Amygdala (tissue), 56 donors: ENCODE results near the gene MAP3K5.
A peak's percentile ranks its signal among the peaks of the same experiment; 100 is the strongest.
"Not testable (repeated sequence)": the region's sequence is repeated elsewhere in the genome, so short reads cannot be mapped to it uniquely, and the experiment has no call there.

ENCODE experiments used
- DNase-seq, 56 donors: peaks; one replicate each; lab custom pipeline; 2025; lab: John Stamatoyannopoulos, UW

Gene MAP3K5

GRCh38 chr6:136728033-136728939, 64.0 kb downstream of the MAP3K5 start:
- no peak for DNase-seq

DNA sequence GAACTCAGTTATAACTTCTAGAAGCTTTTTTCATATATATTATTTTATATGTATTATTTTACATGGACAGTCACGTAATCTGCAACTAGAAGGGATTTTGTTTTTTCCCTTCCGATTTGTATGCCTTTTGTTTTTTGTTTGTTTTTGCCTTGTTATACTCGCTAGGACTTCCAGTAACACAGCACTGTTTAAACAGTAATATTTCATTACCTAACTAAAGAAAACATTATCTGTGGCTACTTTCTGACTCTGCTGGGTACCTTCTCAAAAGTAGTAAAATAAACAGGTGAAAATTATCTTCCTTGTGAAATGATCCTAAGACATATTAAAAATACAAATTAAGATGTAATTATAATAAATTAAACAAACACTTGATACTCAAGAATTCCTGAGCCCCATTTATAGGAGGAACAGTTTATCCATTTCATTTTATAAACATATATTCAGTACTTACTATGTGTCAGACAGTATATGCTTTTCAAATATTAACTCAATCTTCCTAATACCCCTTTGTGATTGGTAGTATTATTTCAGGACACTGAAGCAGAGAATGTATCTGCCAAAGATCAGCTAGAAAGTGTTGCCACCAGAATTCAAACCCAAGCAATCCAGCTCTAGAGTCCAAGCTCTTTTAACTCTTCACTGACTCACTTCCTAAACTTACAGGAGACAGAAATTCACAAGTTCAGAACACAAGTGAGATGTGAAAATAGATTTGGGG, 65.3 kb downstream of the MAP3K5 start:
- no peak for DNase-seq

- DNase-seq, result no peak
Observed at GRCh38 chr6:136725124-136725523, 67.2 kb downstream of the MAP3K5 start.

GRCh38 chr6:136723780-136724179, 68.5 kb downstream of the MAP3K5 start:
- peak in 9 of 56 donors; percentile 1 to 57 (median 20) for DNase-seq

- no peak for DNase-seq
Observed at GRCh38 chr6:136721467-136721866, 70.8 kb downstream of the MAP3K5 start.

DNA sequence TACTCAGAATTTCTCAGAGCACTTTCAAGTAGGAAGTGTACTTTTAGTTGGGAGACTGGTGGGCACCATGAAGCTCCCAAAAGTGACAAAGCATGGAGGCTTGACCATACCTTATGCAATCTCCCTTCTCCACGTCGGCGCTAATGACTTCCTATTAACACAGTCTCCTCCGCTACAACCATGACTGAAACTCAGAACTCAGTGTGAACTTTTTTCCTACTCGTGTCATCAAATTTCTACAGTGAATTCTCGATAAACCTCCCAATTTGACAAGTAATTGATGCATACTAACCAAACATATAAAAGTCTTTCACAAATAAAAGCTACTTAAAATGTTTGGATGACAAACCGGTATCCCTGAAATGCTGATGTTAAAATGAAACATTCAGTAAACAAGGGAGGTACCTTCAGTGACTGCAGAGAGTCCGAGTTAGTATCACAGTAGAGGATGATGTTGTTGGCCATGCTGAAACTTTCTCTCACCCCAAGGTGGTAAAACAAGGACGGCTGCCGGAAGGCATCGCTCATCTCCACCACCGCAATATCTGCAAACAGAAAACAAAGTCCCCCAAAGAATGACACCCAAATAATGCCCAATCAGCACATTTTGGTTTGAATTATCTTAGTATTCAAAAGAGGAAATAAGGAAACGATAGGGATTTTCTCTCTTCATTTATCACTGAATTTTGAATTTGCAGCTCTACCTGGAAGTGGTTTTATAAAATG, 72.1 kb downstream of the MAP3K5 start:
- no peak for DNase-seq

GRCh38 chr6:136719280-136720044, 72.8 kb downstream of the MAP3K5 start:
- peak in 7 of 56 donors; percentile 10 to 43 (median 24) for DNase-seq

GRCh38 chr6:136718476-136718875, 73.8 kb downstream of the MAP3K5 start:
- no peak for DNase-seq

DNA sequence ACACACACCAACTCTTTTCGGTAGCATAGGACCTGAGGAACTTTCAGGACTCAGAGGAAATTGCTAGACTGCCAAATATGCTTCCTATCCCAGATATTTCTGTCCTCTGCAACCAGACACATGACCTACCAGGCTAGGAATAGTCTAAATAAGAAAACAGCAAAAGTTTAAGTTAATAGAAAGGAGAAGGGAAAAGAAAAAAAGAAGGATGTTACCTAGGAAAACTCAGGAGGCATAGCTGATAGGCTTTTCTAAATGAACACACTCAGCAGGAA, 74.6 kb downstream of the MAP3K5 start:
- DNase-seq, result no peak

DNA sequence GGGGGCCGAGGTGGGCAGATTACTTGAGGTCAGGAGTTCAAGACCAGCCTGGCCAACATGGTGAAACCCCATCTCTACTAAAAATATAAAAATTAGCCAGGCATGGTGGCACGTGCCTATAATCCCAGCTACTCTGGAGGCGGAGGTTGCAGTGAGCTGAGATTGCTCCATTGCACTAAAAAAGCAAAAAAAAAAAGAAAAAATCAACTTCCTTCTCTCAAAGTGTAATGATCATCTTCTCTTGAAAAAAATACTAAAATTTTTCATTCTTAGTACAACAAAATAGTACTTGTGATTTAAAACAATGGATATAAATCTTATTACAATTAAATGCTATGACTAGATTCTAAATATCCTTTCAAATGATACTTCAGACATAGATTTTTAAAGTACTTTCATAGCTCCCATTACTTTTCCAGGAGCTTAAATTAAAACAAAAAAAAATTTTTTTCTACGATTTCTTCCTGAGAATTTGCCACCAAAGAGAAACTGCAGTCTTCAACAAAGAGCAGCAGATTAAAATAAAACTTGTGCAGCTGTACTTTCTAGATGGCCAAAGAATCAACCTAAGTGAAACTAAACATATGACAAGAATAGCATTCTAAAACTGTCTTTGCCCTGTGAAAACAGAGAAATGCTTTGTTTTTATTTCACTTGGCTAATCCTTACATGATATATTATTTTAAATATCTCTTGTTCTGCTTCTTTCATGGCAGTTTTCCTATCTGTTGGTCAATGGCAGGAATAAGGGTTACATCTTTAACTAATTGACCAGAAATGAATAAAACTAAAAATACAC, 75.2 kb downstream of the MAP3K5 start:
- DNase-seq, result no peak

GRCh38 chr6:136712642-136713041, 79.6 kb downstream of the MAP3K5 start:
- DNase-seq, result not testable (repeated sequence)

GRCh38 chr6:136711644-136712043, 80.6 kb downstream of the MAP3K5 start:
- DNase-seq, result no peak

DNA sequence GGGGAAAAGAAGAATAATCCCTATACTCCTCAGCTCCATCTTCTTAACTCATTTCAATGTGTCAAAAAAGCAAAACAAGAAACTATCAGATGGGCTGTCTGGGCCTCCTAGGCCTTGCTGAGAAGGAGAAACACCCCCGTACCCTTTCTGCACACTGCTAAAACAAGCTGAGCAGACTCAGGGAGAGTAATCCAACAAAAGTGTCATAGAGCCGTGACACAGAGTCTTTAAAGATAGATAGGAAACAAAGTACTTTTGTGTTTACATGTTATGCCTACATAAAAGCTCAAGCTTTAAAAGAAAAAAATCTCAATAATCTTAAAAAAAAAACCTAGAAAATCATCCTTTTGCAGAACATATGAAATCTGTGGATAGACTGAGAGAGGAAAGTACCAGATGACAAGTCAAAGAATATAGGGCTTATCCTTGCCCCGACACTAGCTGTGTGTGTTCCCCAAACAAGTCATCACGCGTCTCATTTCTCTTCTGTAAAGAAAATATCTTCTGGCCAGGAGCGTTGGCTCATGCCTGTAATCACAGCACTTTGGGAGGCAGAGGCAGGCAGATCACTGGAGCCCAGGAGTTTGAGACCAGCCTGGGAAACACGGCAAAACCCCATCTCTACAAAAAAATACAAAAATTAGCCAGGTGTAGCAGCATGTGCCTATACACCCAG, 81.3 kb downstream of the MAP3K5 start:
- no peak for DNase-seq

GRCh38 chr6:136709429-136709828, 82.8 kb downstream of the MAP3K5 start:
- DNase-seq, result no peak

GRCh38 chr6:136706430-136706829, 85.8 kb downstream of the MAP3K5 start:
- DNase-seq, result peak in 15 of 56 donors; percentile 5 to 40 (median 15)

DNA sequence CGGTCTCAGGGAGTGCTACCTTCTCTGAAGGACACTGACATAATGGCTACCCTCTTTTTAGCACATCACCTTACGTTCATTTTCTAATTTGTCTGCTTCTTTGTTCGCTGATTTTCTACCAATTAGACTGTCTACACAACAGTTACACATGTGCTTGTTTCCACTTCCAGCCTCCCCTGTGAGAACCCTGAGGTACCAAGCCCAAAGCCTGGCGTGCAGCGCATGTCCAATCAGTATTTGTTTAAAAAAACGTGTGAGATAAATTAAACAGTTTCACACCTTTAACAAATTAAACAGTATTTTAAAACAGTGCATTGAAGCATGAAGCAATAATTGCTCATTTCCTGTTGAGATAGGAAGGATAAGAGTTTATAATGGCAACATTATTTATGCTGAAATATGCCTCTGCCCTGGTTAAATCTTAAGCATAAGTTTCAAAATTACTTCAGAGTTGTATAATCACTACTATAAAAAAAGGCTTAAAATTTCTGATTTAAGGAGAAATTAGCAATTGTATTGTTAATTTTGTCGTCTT, 88.9 kb downstream of the MAP3K5 start:
- no peak for DNase-seq

- DNase-seq, result no peak
Observed at GRCh38 chr6:136701045-136701444, 91.2 kb downstream of the MAP3K5 start.

DNA sequence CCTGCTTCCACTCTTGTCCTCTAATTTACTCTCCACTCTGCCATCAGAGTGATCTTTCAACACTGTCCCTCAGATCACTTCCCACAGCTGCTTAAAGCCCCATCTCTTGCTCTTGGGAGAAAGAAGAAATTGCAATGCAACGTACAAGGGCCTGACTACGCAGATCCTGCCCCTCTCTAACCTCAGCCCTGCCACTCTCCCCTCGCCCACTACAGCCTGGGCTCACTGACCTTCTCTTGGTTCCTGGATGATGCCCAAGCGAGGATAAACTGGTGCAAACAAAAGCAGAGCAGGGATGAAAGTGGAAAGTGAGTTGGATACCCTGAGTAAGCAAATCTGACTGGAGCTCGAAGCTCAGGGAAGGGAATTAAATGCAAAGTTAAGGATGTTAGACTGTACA, 92.9 kb downstream of the MAP3K5 start:
- no peak for DNase-seq
